ENCODE measurements around the gene PLOD1. TPM values are rescaled to one million over a fixed set of nuclear protein-coding genes. Genes with fewer than 3 reads are reported as not detected.
A peak's percentile ranks its signal among the peaks of the same experiment; 100 is the strongest.

Gene PLOD1
- total RNA-seq, 1 experiment from 2014 or later: 156 TPM

DNA sequence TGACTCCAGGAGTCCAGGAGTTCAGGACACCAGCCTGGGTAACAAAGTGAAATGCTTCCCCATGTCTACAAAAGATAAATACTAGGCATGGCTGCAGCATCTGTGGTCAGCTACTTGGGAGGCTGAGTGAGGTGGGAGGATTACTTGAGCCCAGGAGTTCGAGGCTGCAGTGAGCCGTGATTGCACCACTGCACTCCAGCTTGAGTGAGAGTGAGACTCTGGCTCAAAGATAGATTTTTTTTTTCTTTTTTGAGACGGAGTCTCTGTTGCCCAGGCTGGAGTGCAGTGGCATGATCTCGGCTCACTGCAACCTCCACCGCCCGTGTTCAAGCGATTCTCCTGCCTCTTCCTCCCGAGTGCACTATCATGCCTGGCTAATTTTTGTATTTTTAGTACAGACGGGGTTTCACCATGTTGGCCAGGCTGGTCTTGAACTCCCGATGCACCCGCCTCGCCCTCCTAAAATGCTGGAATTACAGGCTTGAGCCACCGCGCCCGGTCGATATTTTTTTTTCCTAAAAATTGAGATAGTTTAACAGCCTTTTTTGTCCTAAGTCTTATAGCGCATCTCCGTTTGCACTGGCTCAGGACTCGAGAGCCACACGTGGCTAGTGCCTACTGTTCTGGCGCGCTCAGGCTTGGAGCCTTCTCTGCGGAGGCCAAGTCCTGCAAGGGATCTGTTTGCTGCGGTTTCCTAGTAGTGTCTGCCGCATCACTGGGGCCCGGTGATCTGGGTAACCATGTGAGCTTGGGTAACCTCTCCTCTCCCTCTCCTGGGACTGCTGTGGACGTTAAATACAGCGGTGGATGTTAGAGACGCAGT, 44.7 kb downstream of the PLOD1 start:
- peak overlapping the region; percentile 98 to 99 for H3K4me3 ChIP-seq (ENCODE audit: low read depth in 2 of 2, low read length in 2 of 2)
- intact Hi-C loops (cut with micrococcal nuclease; ENCODE audit: unreplicated experiment) (no loop called here), in situ Hi-C loops (cut with HindIII; ENCODE audit: low pct_unique_long_range_greater_than_20kb, low sequenced_read_pairs) (no loop called here)
- ChIA-PET POLR2A (interaction anchor here (1.9 kb wide), 1 partner anchor 71 kb away, joined by 23 read pairs; no protein-coding TSS in a partner anchor), CTCF (interaction anchor here (0.6 to 0.8 kb wide), 2 partner anchors 12 to 13 kb away, joined by 3 to 6 read pairs; no protein-coding TSS in a partner anchor)
- peaks cover 26% of the 10 kb centered on the region for H3K4me1 ChIP-seq (ENCODE audit: control insufficient read depth, insufficient read depth, low read length)
- ATAC-seq: peak; percentile 51
- BruUV-seq (replicated peaks): no TSS peak
- TF ChIP-seq, protein P1, sequence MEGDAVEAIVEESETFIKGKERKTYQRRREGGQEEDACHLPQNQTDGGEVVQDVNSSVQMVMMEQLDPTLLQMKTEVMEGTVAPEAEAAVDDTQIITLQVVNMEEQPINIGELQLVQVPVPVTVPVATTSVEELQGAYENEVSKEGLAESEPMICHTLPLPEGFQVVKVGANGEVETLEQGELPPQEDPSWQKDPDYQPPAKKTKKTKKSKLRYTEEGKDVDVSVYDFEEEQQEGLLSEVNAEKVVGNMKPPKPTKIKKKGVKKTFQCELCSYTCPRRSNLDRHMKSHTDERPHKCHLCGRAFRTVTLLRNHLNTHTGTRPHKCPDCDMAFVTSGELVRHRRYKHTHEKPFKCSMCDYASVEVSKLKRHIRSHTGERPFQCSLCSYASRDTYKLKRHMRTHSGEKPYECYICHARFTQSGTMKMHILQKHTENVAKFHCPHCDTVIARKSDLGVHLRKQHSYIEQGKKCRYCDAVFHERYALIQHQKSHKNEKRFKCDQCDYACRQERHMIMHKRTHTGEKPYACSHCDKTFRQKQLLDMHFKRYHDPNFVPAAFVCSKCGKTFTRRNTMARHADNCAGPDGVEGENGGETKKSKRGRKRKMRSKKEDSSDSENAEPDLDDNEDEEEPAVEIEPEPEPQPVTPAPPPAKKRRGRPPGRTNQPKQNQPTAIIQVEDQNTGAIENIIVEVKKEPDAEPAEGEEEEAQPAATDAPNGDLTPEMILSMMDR (IDR thresholded peaks at IDR 0.05): no peak
- TF ChIP-seq POLR2AphosphoS5 (IDR thresholded peaks at IDR 0.05; ENCODE audit: low read depth, low read length) (no peak), TCF7L2 (IDR thresholded peaks at IDR 0.05; ENCODE audit: low read depth, low read length) (no peak), SIN3A (IDR thresholded peaks at IDR 0.05; ENCODE audit: borderline replicate concordance, insufficient read depth, low read depth, low read length) (no peak)
- TF ChIP-seq, protein P2, sequence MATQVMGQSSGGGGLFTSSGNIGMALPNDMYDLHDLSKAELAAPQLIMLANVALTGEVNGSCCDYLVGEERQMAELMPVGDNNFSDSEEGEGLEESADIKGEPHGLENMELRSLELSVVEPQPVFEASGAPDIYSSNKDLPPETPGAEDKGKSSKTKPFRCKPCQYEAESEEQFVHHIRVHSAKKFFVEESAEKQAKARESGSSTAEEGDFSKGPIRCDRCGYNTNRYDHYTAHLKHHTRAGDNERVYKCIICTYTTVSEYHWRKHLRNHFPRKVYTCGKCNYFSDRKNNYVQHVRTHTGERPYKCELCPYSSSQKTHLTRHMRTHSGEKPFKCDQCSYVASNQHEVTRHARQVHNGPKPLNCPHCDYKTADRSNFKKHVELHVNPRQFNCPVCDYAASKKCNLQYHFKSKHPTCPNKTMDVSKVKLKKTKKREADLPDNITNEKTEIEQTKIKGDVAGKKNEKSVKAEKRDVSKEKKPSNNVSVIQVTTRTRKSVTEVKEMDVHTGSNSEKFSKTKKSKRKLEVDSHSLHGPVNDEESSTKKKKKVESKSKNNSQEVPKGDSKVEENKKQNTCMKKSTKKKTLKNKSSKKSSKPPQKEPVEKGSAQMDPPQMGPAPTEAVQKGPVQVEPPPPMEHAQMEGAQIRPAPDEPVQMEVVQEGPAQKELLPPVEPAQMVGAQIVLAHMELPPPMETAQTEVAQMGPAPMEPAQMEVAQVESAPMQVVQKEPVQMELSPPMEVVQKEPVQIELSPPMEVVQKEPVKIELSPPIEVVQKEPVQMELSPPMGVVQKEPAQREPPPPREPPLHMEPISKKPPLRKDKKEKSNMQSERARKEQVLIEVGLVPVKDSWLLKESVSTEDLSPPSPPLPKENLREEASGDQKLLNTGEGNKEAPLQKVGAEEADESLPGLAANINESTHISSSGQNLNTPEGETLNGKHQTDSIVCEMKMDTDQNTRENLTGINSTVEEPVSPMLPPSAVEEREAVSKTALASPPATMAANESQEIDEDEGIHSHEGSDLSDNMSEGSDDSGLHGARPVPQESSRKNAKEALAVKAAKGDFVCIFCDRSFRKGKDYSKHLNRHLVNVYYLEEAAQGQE (IDR thresholded peaks at IDR 0.05; ENCODE audit: insufficient read depth in 1 of 2, low read depth in 2 of 2, low read length in 1 of 2): no peak
- DNase-seq (ENCODE audit: low read depth, low spot score): no peak
- H3K36me3 ChIP-seq (ENCODE audit: control insufficient read depth, insufficient read depth, low read length): peaks cover 10% of the 10 kb centered on the region
- no peaks in the 10 kb centered on the region for H3K27me3 ChIP-seq (ENCODE audit: control insufficient read depth, insufficient read depth, low read length)
- H3K9me3 ChIP-seq (ENCODE audit: control insufficient read depth, insufficient read depth, low read depth, low read length): no peaks in the 10 kb centered on the region
- peak overlapping the region; percentile 62 for H3K27ac ChIP-seq (ENCODE audit: low read length)

DNA sequence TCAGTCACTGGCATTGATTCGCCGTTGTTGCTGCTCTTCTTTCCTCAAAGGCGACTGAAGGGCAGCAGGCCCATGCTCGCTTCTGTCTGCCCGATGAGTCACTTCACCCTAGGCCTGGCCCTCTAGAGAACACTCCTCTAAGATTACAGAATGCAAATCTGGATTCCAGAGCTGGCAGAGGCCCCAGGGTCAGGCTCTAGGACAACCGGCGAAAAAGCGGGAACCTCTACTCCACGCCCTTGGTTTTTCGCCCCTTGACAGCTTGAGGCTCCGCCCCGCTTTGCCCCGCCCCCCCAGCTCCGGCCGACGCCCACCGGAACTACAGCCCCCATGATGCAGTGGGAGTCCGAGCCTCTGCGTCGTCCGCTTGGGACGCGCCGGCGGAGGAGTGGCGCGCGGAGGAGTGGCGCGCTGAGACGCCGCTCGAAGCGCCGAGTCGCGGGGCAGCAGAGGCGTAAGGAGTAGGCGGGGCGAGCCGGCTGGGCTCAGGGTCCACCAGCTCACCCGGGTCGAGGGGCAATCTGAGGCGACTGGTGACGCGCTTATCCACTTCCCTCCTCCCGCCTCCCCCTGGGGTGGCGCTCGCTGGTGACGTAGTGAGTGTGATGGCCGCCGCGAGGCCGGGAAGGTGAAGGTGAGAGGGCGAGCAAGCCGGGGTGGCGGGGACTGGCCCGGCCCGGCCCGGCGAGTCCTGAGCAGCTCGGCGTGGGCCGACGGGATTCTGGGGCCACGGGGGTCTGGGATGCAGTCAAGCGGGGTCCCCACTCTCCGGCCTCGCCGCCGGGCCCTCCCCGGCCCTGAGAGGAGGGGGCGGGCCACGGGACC, 45.5 kb downstream of the PLOD1 start, which contains the start of gene MFN2:
MFN2 (plus strand) TSS at position 594 of the 825 bp plus-strand sequence. CDS start 8,725 bp downstream, outside the sequence.
- CTCF ChIA-PET: interaction anchor here (0.8 kb wide), 1 partner anchor 13 kb away, joined by 6 read pairs; no protein-coding TSS in a partner anchor

More for the DNA sequence above, 45.5 kb downstream of the PLOD1 start, which contains the start of gene MFN2:
- in situ Hi-C loops (cut with HindIII; ENCODE audit: low pct_unique_long_range_greater_than_20kb, low sequenced_read_pairs) (no loop called here), intact Hi-C loops (cut with micrococcal nuclease; ENCODE audit: unreplicated experiment) (no loop called here)
- BruUV-seq (replicated peaks): no TSS peak
- peak; percentile 96 for ATAC-seq
- Histone ChIP-seq H3K4me3 (ENCODE audit: low read depth in 2 of 2, low read length in 2 of 2) (peak within 1 kb of the TSS; percentile 98 to 99), H3K36me3 (ENCODE audit: control insufficient read depth, insufficient read depth, low read length) (peaks cover 10% of the 10 kb centered on the region), H3K4me1 (ENCODE audit: control insufficient read depth, insufficient read depth, low read length) (peaks cover 26% of the 10 kb centered on the region), H3K9me3 (ENCODE audit: control insufficient read depth, insufficient read depth, low read depth, low read length) (no peaks in the 10 kb centered on the region), H3K27ac (ENCODE audit: low read length) (peak within 1 kb of the TSS; percentile 90), H3K27me3 (ENCODE audit: control insufficient read depth, insufficient read depth, low read length) (no peaks in the 10 kb centered on the region)
- TF ChIP-seq, protein P1 (IDR thresholded peaks at IDR 0.05): no peak
- TF ChIP-seq, protein P2 (IDR thresholded peaks at IDR 0.05; ENCODE audit: insufficient read depth in 1 of 2, low read depth in 2 of 2, low read length in 1 of 2): 0 out of 4 replicates have a peak, but pooled peaks of 1 of the 2 experiments have one; percentile 47
- TF ChIP-seq SIN3A (IDR thresholded peaks at IDR 0.05; ENCODE audit: borderline replicate concordance, insufficient read depth, low read depth, low read length) (peak; percentile 87; the same call in 1 of the 2 replicates), POLR2AphosphoS5 (IDR thresholded peaks at IDR 0.05; ENCODE audit: low read depth, low read length) (peak; percentile 75)
- DNase-seq (ENCODE audit: low read depth, low spot score): peak; percentile 88
- POLR2A ChIA-PET: interaction anchor here (0.7 to 1.9 kb wide), 3 partner anchors 51 to 72 kb away, joined by 3 to 23 read pairs (median 5); no protein-coding TSS in a partner anchor

Measured in Panc1 (cell line).